Ascending aorta (tissue), 2 donors: Measurements from ENCODE around the gene NINJ2. TPM values are rescaled to one million over a fixed set of nuclear protein-coding genes. Genes with fewer than 3 reads are reported as not detected.

ENCODE experiments used
- DNase-seq, 2 donors: peaks; one replicate each; pipeline ENCODE4 v3.0.0-alpha.2; 2019; ENCODE audit warnings: low spot score in 2 of 2
- H3K27ac ChIP-seq, 2 donors: fragments of 200-600 bp; sonication (generic); one replicate each; pipeline ENCODE4 v1.5.1; 2016 to 2017; ENCODE audit warnings: mild to moderate bottlenecking in 1 of 2
- H3K27me3 ChIP-seq: fragments of 200-600 bp; sonication (generic); one replicate; pipeline ENCODE4 v1.5.1; 2017
- H3K36me3 ChIP-seq, 2 donors: fragments of 200-600 bp; sonication (generic); one replicate each; pipeline ENCODE4 v1.5.1; 2016
- H3K4me1 ChIP-seq, 2 donors: fragments of 200-600 bp; sonication (generic); one replicate each; pipeline ENCODE4 v1.5.1; 2016 to 2017; ENCODE audit warnings: mild to moderate bottlenecking in 1 of 2
- H3K4me3 ChIP-seq, 2 donors: fragments of 200-600 bp; sonication (generic); one replicate each; pipeline ENCODE4 v1.5.1; 2016 to 2017; ENCODE audit warnings: mild to moderate bottlenecking in 1 of 2
- H3K9me3 ChIP-seq, 2 donors: fragments of 200-600 bp; sonication (generic); one replicate each; pipeline ENCODE4 v1.5.1; 2016
- CTCF ChIP-seq, 3 experiments: fragments of 200-600 bp in 2 of 3; fragments of 450-650 bp in 1 of 3; sonication (generic) in 2 of 3; IDR thresholded peaks; one replicate each; pipeline ENCODE4 v1.5.1; 2016 to 2019; ENCODE audit warnings: antibody characterized with exemption in 3 of 3, mild to moderate bottlenecking in 1 of 3, moderate library complexity in 1 of 3
- intact Hi-C: fragments of 100-400 bp; cut with DNase I; formaldehyde crosslinking; loops from one replicate; pipeline ENCODE4 v1.15.1; 2023
- total RNA-seq: library from RNA; depleted of rRNA; stranded (reverse); fragments of >200 nt; gene quantifications from one replicate; pipeline ENCODE4 v1.1.0, GENCODE V29; 2016

NINJ2 gene
- total RNA-seq, 1 donor from 2014 or later, result 24.1 TPM

- peaks cover 11 to 35% of the 10 kb centered on the region in 2 donors for H3K36me3 ChIP-seq
- intact Hi-C loops, result loop anchor here (10.0 kb wide), 2 partner anchors 535 to 1025 kb away; no protein-coding TSS in a partner anchor
- no peak overlapping the region for H3K4me3 ChIP-seq
- no peak for TF ChIP-seq CTCF (IDR thresholded peaks at IDR 0.05)
- H3K9me3 ChIP-seq, result no peaks in the 10 kb centered on the region
- no peak for DNase-seq
- peaks cover 0 to 7% of the 10 kb centered on the region in 2 donors for H3K4me1 ChIP-seq
- no peaks in the 10 kb centered on the region for H3K27me3 ChIP-seq
- H3K27ac ChIP-seq, result no peak overlapping the region
Observed at GRCh38 chr12:559906-560455, 103.3 kb downstream of the NINJ2 start.

- peaks cover 11 to 35% of the 10 kb centered on the region in 2 donors for H3K36me3 ChIP-seq
- H3K4me3 ChIP-seq, result no peak overlapping the region
- no peaks in the 10 kb centered on the region for H3K27me3 ChIP-seq
- no peaks in the 10 kb centered on the region for H3K9me3 ChIP-seq
- H3K27ac ChIP-seq, result no peak overlapping the region
- TF ChIP-seq CTCF (IDR thresholded peaks at IDR 0.05), result no peak
- peaks cover 0 to 7% of the 10 kb centered on the region in 2 donors for H3K4me1 ChIP-seq
- no peak for DNase-seq
- intact Hi-C loops, result no loop called here
Observed at GRCh38 chr12:559208-559905, 103.9 kb downstream of the NINJ2 start.

- no peak for TF ChIP-seq CTCF (IDR thresholded peaks at IDR 0.05)
- Histone ChIP-seq H3K9me3 (no peaks in the 10 kb centered on the region), H3K27ac (no peak overlapping the region), H3K4me1 (peaks cover 0 to 2% of the 10 kb centered on the region in 2 donors), H3K4me3 (no peak overlapping the region), H3K27me3 (no peaks in the 10 kb centered on the region), H3K36me3 (peaks cover 14 to 35% of the 10 kb centered on the region in 2 donors)
- intact Hi-C loops, result no loop called here
- no peak for DNase-seq
Observed at GRCh38 chr12:558580-558979, 104.7 kb downstream of the NINJ2 start.

- Histone ChIP-seq H3K36me3 (peaks cover 18 to 33% of the 10 kb centered on the region in 2 donors), H3K27me3 (no peaks in the 10 kb centered on the region), H3K4me1 (peaks cover 6 to 14% of the 10 kb centered on the region in 2 donors), H3K4me3 (no peak overlapping the region), H3K27ac (no peak overlapping the region), H3K9me3 (no peaks in the 10 kb centered on the region)
- TF ChIP-seq CTCF (IDR thresholded peaks at IDR 0.05), result no peak
- intact Hi-C loops, result no loop called here
- DNase-seq, result no peak
Observed at GRCh38 chr12:556498-556897, 106.7 kb downstream of the NINJ2 start.

- intact Hi-C loops, result no loop called here
- peaks cover 18 to 33% of the 10 kb centered on the region in 2 donors for H3K36me3 ChIP-seq
- H3K27me3 ChIP-seq, result no peaks in the 10 kb centered on the region
- H3K9me3 ChIP-seq, result no peaks in the 10 kb centered on the region
- peaks cover 6 to 14% of the 10 kb centered on the region in 2 donors for H3K4me1 ChIP-seq
- no peak for DNase-seq
- no peak overlapping the region for H3K4me3 ChIP-seq
- TF ChIP-seq CTCF (IDR thresholded peaks at IDR 0.05), result no peak
- H3K27ac ChIP-seq, result no peak overlapping the region
Observed at GRCh38 chr12:554001-554285, 109.3 kb downstream of the NINJ2 start.
